Prostate gland (tissue), 2 donors: ENCODE results near the gene PIAS4.

ENCODE experiments used
- POLR2A ChIP-seq: fragments of 450-650 bp; IDR thresholded peaks from one replicate; pipeline ENCODE4 v1.6.1; 2016; ENCODE audit warnings: antibody characterized with exemption, mild to moderate bottlenecking
- POLR2AphosphoS5 ChIP-seq: sonication (generic); formaldehyde crosslinking; IDR thresholded peaks from one replicate; pipeline ENCODE4 v1.6.1; 2017; ENCODE audit warnings: antibody characterized with exemption
- TF ChIP-seq, protein P1 (sequence below), 4 experiments: fragments of 200-600 bp in 2 of 4; fragments of 450-650 bp in 2 of 4; sonication (generic) in 2 of 4; IDR thresholded peaks; 1 replicate in 3 of 4; 2 replicates in 1 of 4; pipeline ENCODE4 v1.5.1; 2016 to 2019; ENCODE audit warnings: antibody characterized with exemption in 4 of 4, mild to moderate bottlenecking in 2 of 4, moderate library complexity in 2 of 4

DNA sequence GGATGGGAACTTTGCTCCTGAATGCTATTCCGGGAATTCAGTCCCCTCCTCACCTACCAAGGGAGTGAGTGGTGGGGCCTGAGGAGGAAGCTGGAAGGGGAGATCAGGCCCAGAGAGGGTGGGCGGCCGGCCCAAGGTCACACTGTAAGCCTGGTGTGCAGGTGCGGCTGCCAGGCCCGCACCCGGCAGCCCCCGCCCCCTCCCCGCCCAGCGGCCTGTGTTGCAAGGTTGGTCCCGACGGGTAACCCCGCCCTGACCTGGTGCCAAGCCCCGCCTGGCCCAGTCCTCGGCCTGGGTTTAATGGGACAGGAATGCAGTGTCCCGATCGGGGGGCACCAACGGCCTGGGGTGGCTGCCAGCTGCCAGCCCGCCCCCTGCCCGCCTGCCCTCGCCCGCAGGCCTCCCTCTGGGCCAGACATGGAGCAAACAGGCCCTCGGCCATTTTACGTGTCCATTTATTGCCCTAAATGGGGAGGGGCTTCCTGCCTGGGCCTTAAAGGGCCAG is 53.7 kb downstream of the PIAS4 start:
- TF ChIP-seq POLR2AphosphoS5 (peak; percentile 47), POLR2A (peak; percentile 62)
- TF ChIP-seq, protein P1, sequence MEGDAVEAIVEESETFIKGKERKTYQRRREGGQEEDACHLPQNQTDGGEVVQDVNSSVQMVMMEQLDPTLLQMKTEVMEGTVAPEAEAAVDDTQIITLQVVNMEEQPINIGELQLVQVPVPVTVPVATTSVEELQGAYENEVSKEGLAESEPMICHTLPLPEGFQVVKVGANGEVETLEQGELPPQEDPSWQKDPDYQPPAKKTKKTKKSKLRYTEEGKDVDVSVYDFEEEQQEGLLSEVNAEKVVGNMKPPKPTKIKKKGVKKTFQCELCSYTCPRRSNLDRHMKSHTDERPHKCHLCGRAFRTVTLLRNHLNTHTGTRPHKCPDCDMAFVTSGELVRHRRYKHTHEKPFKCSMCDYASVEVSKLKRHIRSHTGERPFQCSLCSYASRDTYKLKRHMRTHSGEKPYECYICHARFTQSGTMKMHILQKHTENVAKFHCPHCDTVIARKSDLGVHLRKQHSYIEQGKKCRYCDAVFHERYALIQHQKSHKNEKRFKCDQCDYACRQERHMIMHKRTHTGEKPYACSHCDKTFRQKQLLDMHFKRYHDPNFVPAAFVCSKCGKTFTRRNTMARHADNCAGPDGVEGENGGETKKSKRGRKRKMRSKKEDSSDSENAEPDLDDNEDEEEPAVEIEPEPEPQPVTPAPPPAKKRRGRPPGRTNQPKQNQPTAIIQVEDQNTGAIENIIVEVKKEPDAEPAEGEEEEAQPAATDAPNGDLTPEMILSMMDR (IDR thresholded peaks at IDR 0.05): no peak
